ENCODE measurements around the gene SERPINF2.
A peak's percentile ranks its signal among the peaks of the same experiment; 100 is the strongest.

- TF ChIP-seq CTCF (IDR thresholded peaks at IDR 0.05 in 4 of 5, conservative IDR thresholded peaks at IDR 0.05 in 1 of 5) (no peak), POLR2A (IDR thresholded peaks at IDR 0.05) (peak; percentile 45 to 46)
Measured at GRCh38 chr17:1731194-1731506, 11.5 kb upstream of the SERPINF2 start.
